Breast epithelium (tissue), 4 donors: ENCODE data around the gene ZFYVE19. TPM values are rescaled to one million over a fixed set of nuclear protein-coding genes. Genes with fewer than 3 reads are reported as not detected.
A peak's percentile ranks its signal among the peaks of the same experiment; 100 is the strongest.

ENCODE experiments used
- DNase-seq, 2 donors: peaks; one replicate each; pipeline ENCODE4 v3.0.0-alpha.2; 2019; ENCODE audit warnings: low spot score in 2 of 2
- H3K27ac ChIP-seq, 2 donors: fragments of 200-600 bp; sonication (generic) in 1 of 2; one replicate each; pipeline ENCODE4 v1.5.1; 2016 to 2019; ENCODE audit warnings: mild to moderate bottlenecking in 1 of 2
- H3K27me3 ChIP-seq, 2 donors: fragments of 200-600 bp; sonication (generic) in 1 of 2; one replicate each; pipeline versions ENCODE4 v1.5.1 to v1.6.0; 2017 to 2019; ENCODE audit warnings: control low read depth in 1 of 2, mild to moderate bottlenecking in 1 of 2
- H3K36me3 ChIP-seq: fragments of 200-600 bp; one replicate; pipeline ENCODE4 v1.5.1; 2019
- H3K4me1 ChIP-seq, 2 donors: fragments of 200-600 bp; sonication (generic); one replicate each; pipeline ENCODE4 v1.5.1; 2016 to 2019; ENCODE audit warnings: control low read depth in 1 of 2
- H3K4me3 ChIP-seq, 3 donors: fragments of 200-600 bp; sonication (generic); 1 replicate in 2 of 3; 2 replicates in 1 of 3; pipeline ENCODE4 v1.5.1; 2016 to 2019; ENCODE audit warnings: mild to moderate bottlenecking in 3 of 3, moderate library complexity in 2 of 3
- H3K9me3 ChIP-seq, 2 donors: fragments of 200-600 bp; sonication (generic) in 1 of 2; one replicate each; pipeline ENCODE4 v1.5.1; 2016 to 2019; ENCODE audit warnings: control low read depth in 1 of 2
- CTCF ChIP-seq, 3 donors: fragments of 450-650 bp; IDR thresholded peaks; one replicate each; pipeline ENCODE4 v1.5.1; 2016 to 2017; ENCODE audit warnings: antibody characterized with exemption in 3 of 3, mild to moderate bottlenecking in 3 of 3, moderate library complexity in 3 of 3
- POLR2A ChIP-seq: fragments of 450-650 bp; IDR thresholded peaks from one replicate; pipeline ENCODE4 v1.6.1; 2016; ENCODE audit warnings: antibody characterized with exemption, mild to moderate bottlenecking, moderate library complexity
- POLR2AphosphoS5 ChIP-seq, 3 donors: sonication (generic); formaldehyde crosslinking; IDR thresholded peaks; one replicate each; pipeline ENCODE4 v1.6.1; 2017; ENCODE audit warnings: antibody characterized with exemption in 3 of 3
- intact Hi-C: fragments of 100-400 bp; cut with DNase I; formaldehyde crosslinking; loops from one replicate; pipeline ENCODE4 v1.15.1; 2023; ENCODE audit warnings: low total_unique reads
- total RNA-seq, 3 donors: library from RNA; depleted of rRNA; stranded (reverse); fragments of >200 nt; gene quantifications; one replicate each; pipeline ENCODE4 v1.1.0, GENCODE V29; 2016

The ZFYVE19 gene
- 10 to 100 TPM; 19.4 to 58.8 (median 44.6) TPM for total RNA-seq

DNA sequence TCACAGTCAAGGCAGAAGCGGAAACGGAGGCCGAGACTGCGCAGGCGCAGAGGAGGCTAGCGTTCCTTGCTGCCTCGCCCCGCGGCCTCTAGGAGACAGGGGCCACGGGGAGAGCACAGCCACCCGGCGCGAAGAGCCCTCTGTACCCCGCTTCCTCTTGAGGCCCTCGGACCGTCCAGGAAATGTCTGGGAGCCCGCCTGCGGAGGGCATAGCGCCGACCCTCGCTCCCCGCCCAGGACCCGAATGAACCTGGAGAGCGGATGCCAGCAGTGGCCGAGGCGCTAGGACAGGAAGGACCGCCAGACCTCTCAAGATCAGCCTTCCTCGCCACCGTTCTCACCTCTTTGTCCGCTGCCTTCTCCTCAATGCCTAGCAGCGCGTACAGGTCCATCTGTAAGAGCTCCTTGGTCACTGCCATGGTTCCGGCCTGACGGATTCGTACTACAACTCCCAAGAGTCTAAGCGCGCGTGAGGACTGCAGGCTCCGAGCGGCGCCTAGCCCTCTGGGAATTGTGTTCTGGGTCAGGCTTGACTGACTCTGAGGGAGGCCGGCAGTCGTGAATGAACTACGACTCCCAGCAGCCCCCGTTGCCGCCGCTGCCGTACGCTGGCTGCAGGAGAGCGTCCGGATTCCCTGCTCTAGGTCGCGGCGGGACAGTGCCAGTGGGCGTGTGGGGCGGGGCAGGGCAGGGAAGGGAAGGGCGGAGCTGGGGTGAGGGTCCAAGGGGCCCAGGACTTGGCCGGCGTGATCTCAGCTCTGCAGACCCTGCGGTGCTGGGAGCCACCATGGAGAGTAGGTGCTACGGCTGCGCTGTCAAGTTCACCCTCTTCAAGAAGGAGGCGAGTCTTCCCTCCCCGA is at the start of gene ZFYVE19, which contains the start of gene DNAJC17:
ZFYVE19 (plus strand) TSS at position 62 of the 860 bp plus-strand sequence; CDS start at position 563, 501 bp downstream.
DNAJC17 (minus strand) TSS at position 446 of the 860 bp plus-strand sequence; CDS start at position 419, 27 bp downstream.
- peak; percentile 11 for TF ChIP-seq POLR2A
- TF ChIP-seq POLR2AphosphoS5 (IDR thresholded peaks at IDR 0.05) = peak; percentile 14 to 71 (median 52)
- TF ChIP-seq CTCF (IDR thresholded peaks at IDR 0.05) = peak in 1 of 3 donors; percentile 10
- peak within 1 kb of the TSS; percentile 84 to 95 (median 91) for H3K4me3 ChIP-seq
- peak within 1 kb of the TSS; percentile 93 to 97 for H3K27ac ChIP-seq
- DNase-seq = peak; percentile 92 to 94
- intact Hi-C loops = no loop called here
- H3K9me3 ChIP-seq = no peaks in the 10 kb centered on the region
- H3K4me1 ChIP-seq = peaks cover 0 to 5% of the 10 kb centered on the region in 2 donors
- H3K27me3 ChIP-seq = no peaks in the 10 kb centered on the region
- H3K36me3 ChIP-seq = no peaks in the 10 kb centered on the region

GRCh38 chr15:40759961-40760360 is 46.9 kb upstream of the ZFYVE19 start:
- intact Hi-C loops = no loop called here
- H3K36me3 ChIP-seq = no peaks in the 10 kb centered on the region
- no peak overlapping the region for H3K27ac ChIP-seq
- no peaks in the 10 kb centered on the region for H3K27me3 ChIP-seq
- H3K4me3 ChIP-seq = no peak overlapping the region
- TF ChIP-seq POLR2AphosphoS5 (IDR thresholded peaks at IDR 0.05) = no peak
- no peak for TF ChIP-seq POLR2A
- no peak for TF ChIP-seq CTCF (IDR thresholded peaks at IDR 0.05)
- H3K4me1 ChIP-seq = peaks cover 0 to 7% of the 10 kb centered on the region in 2 donors
- no peaks in the 10 kb centered on the region for H3K9me3 ChIP-seq
- no peak for DNase-seq

- H3K27ac ChIP-seq = peak overlapping the region; percentile 85 to 87
Observed at GRCh38 chr15:40762919-40763800, 43.7 kb upstream of the ZFYVE19 start.

GRCh38 chr15:40763801-40764628 is 42.9 kb upstream of the ZFYVE19 start, which contains the start of gene GCHFR:
Gene GCHFR, plus strand, starts transcription at chr15:40764068. Its CDS starts 113 bp downstream, at chr15:40764181.
- Histone ChIP-seq H3K36me3 (no peaks in the 10 kb centered on the region), H3K4me1 (peaks cover 3 to 20% of the 10 kb centered on the region in 2 donors), H3K27ac (peak within 1 kb of the TSS; percentile 85 to 87), H3K4me3 (peak within 1 kb of the TSS; percentile 58 to 74 (median 58)), H3K27me3 (no peaks in the 10 kb centered on the region), H3K9me3 (no peaks in the 10 kb centered on the region)
- TF ChIP-seq CTCF (IDR thresholded peaks at IDR 0.05) = peak in 2 of 3 donors; percentile 34 to 48
- TF ChIP-seq POLR2A = no peak
- peak; percentile 11 to 34 (median 24) for TF ChIP-seq POLR2AphosphoS5 (IDR thresholded peaks at IDR 0.05)
- peak; percentile 65 to 79 for DNase-seq
- intact Hi-C loops = no loop called here

More at GRCh38 chr15:40762919-40763800, 43.7 kb upstream of the ZFYVE19 start:
- Histone ChIP-seq H3K4me1 (peaks cover 3 to 20% of the 10 kb centered on the region in 2 donors), H3K36me3 (no peaks in the 10 kb centered on the region), H3K27me3 (no peaks in the 10 kb centered on the region), H3K9me3 (no peaks in the 10 kb centered on the region), H3K4me3 (peak overlapping the region; percentile 58 to 74 (median 58))
- intact Hi-C loops = no loop called here
- TF ChIP-seq CTCF (IDR thresholded peaks at IDR 0.05) (no peak), POLR2A (no peak), POLR2AphosphoS5 (IDR thresholded peaks at IDR 0.05) (peak; percentile 14 to 25 (median 16))
- DNase-seq = peak; percentile 77 to 82
